Astrocyte (in vitro differentiated cells and primary cell): ENCODE data around the gene ACRV1. TPM values are rescaled to one million over a fixed set of nuclear protein-coding genes. Genes with fewer than 3 reads are reported as not detected.

ENCODE experiments used
- DNase-seq: peaks from one replicate; pipeline ENCODE4 v3.0.0-alpha.2; 2010; ENCODE audit warnings: low read depth
- FAIRE-seq: peaks from 2 replicates; lab custom pipeline; 2011; peaks lifted over from hg19 to GRCh38; lab: Jason Lieb, UNC
- H2AFZ ChIP-seq: 2 replicates; pipeline ENCODE4 v1.6.0; 2012; ENCODE audit warnings: low read depth, low read length, inconsistent platforms
- H3K27ac ChIP-seq: 2 replicates; pipeline ENCODE4 v1.5.1; 2011; ENCODE audit warnings: low read depth, low read length, inconsistent platforms
- H3K27me3 ChIP-seq: 2 replicates; pipeline ENCODE4 v1.6.0; 2011; ENCODE audit warnings: low read length, inconsistent platforms; ENCODE audit not compliant: insufficient read depth
- H3K36me3 ChIP-seq: 2 replicates; pipeline ENCODE4 v1.5.1; 2011; ENCODE audit warnings: low read length, inconsistent platforms; ENCODE audit not compliant: insufficient read depth
- H3K4me1 ChIP-seq: 2 replicates; pipeline ENCODE4 v1.5.1; 2011; ENCODE audit warnings: low read length, inconsistent platforms; ENCODE audit not compliant: insufficient read depth
- H3K4me2 ChIP-seq: 2 replicates; pipeline ENCODE4 v1.6.0; 2012; ENCODE audit warnings: low read length, inconsistent platforms
- H3K4me3 ChIP-seq: 2 replicates; pipeline ENCODE4 v1.5.1; 2011; ENCODE audit warnings: low read depth, mild to moderate bottlenecking, low read length, inconsistent platforms; ENCODE audit not compliant: insufficient read depth
- H3K79me2 ChIP-seq: 2 replicates; pipeline ENCODE4 v1.6.0; 2012; ENCODE audit warnings: mild to moderate bottlenecking, low read length, inconsistent platforms; ENCODE audit not compliant: insufficient read depth
- H3K9ac ChIP-seq: 2 replicates; pipeline ENCODE4 v1.6.0; 2012; ENCODE audit warnings: mild to moderate bottlenecking, low read length, inconsistent platforms
- H3K9me3 ChIP-seq: 2 replicates; pipeline ENCODE4 v1.5.1; 2012; ENCODE audit warnings: low read depth, mild to moderate bottlenecking, low read length, inconsistent platforms; ENCODE audit not compliant: insufficient read depth
- H4K20me1 ChIP-seq: 2 replicates; pipeline ENCODE4 v1.6.0; 2012; ENCODE audit warnings: low read length, inconsistent platforms; ENCODE audit not compliant: insufficient read depth
- H3K27ac Mint-ChIP-seq: one replicate; pipeline ENCODE4 v1.8.0; 2021; ENCODE audit warnings: mild to moderate bottlenecking, mixed read lengths; ENCODE audit not compliant: unreplicated experiment
- H3K27me3 Mint-ChIP-seq: one replicate; pipeline ENCODE4 v1.8.0; 2021; ENCODE audit warnings: low read depth, mixed read lengths; ENCODE audit not compliant: unreplicated experiment
- H3K36me3 Mint-ChIP-seq: one replicate; pipeline ENCODE4 v1.8.0; 2021; ENCODE audit warnings: low read depth, mixed read lengths; ENCODE audit not compliant: unreplicated experiment
- H3K4me1 Mint-ChIP-seq: one replicate; pipeline ENCODE4 v1.8.0; 2021; ENCODE audit warnings: low read depth, mixed read lengths; ENCODE audit not compliant: unreplicated experiment
- H3K4me3 Mint-ChIP-seq: one replicate; pipeline ENCODE4 v1.8.0; 2021; ENCODE audit warnings: mild to moderate bottlenecking, moderate library complexity, mixed read lengths; ENCODE audit not compliant: unreplicated experiment
- H3K9me3 Mint-ChIP-seq: one replicate; pipeline ENCODE4 v1.8.0; 2021; ENCODE audit warnings: mild to moderate bottlenecking, mixed read lengths; ENCODE audit not compliant: unreplicated experiment
- CTCF ChIP-seq: IDR thresholded peaks from 2 replicates; pipeline ENCODE4 v1.5.1; 2011; ENCODE audit warnings: low read depth, mild to moderate bottlenecking, inconsistent platforms, low read length, moderate library complexity; ENCODE audit not compliant: insufficient read depth
- EZH2 ChIP-seq: IDR thresholded peaks from 2 replicates; pipeline ENCODE4 v1.6.1; 2012; ENCODE audit warnings: mild to moderate bottlenecking, low read length, inconsistent platforms; ENCODE audit not compliant: insufficient read depth
- total RNA-seq: library from RNA; stranded (reverse); gene quantifications from 2 replicates; pipeline ENCODE4 v1.2.1, GENCODE V29; 2021

Gene ACRV1
- total RNA-seq, 1 donor from 2014 or later = not detected

GRCh38 chr11:125688632-125689031 is 8.0 kb upstream of the ACRV1 start:
- no peaks in the 10 kb centered on the region for H3K79me2 ChIP-seq
- FAIRE-seq = no peak
- H4K20me1 ChIP-seq = no peaks in the 10 kb centered on the region
- H3K9ac ChIP-seq = no peak overlapping the region
- H3K4me3 ChIP-seq = no peak overlapping the region
- Mint-ChIP-seq H3K27ac (no peak overlapping the region), H3K9me3 (peaks cover 1% of the 10 kb centered on the region), H3K27me3 (no peaks in the 10 kb centered on the region), H3K4me1 (no peaks in the 10 kb centered on the region), H3K4me3 (no peak overlapping the region), H3K36me3 (no peaks in the 10 kb centered on the region)
- no peak overlapping the region for H3K27ac ChIP-seq
- no peak for DNase-seq
- H3K4me1 ChIP-seq = no peaks in the 10 kb centered on the region
- no peak overlapping the region for H2AFZ ChIP-seq
- no peak overlapping the region for H3K4me2 ChIP-seq
- TF ChIP-seq CTCF (no peak), EZH2 (no peak)
- H3K36me3 ChIP-seq = no peaks in the 10 kb centered on the region
- no peaks in the 10 kb centered on the region for H3K27me3 ChIP-seq
- no peaks in the 10 kb centered on the region for H3K9me3 ChIP-seq

- Histone ChIP-seq H3K4me2 (no peak overlapping the region), H3K4me1 (no peaks in the 10 kb centered on the region), H2AFZ (no peak overlapping the region), H3K79me2 (no peaks in the 10 kb centered on the region), H3K9me3 (no peaks in the 10 kb centered on the region), H3K4me3 (no peak overlapping the region), H4K20me1 (no peaks in the 10 kb centered on the region), H3K9ac (no peak overlapping the region), H3K36me3 (no peaks in the 10 kb centered on the region), H3K27me3 (no peaks in the 10 kb centered on the region), H3K27ac (no peak overlapping the region)
- FAIRE-seq (no peak), DNase-seq (no peak)
- Mint-ChIP-seq H3K4me3 (no peak overlapping the region), H3K4me1 (no peaks in the 10 kb centered on the region), H3K36me3 (no peaks in the 10 kb centered on the region), H3K27me3 (no peaks in the 10 kb centered on the region), H3K27ac (no peak overlapping the region), H3K9me3 (no peaks in the 10 kb centered on the region)
- TF ChIP-seq CTCF = no peak
- TF ChIP-seq EZH2 = no peak
These were observed 7.4 kb upstream of the ACRV1 start for GRCh38 chr11:125688066-125688465.

- H3K4me3 Mint-ChIP-seq = no peak overlapping the region
- no peak for TF ChIP-seq EZH2
- no peak for TF ChIP-seq CTCF
- FAIRE-seq = no peak
- H3K9me3 Mint-ChIP-seq = no peaks in the 10 kb centered on the region
- no peak overlapping the region for H3K27ac Mint-ChIP-seq
- H3K36me3 Mint-ChIP-seq = no peaks in the 10 kb centered on the region
- Histone ChIP-seq H3K4me2 (no peak overlapping the region), H3K27ac (no peak overlapping the region), H3K9me3 (no peaks in the 10 kb centered on the region), H3K79me2 (no peaks in the 10 kb centered on the region), H3K4me1 (no peaks in the 10 kb centered on the region), H3K9ac (no peak overlapping the region), H2AFZ (no peak overlapping the region), H3K27me3 (no peaks in the 10 kb centered on the region), H3K4me3 (no peak overlapping the region), H3K36me3 (no peaks in the 10 kb centered on the region), H4K20me1 (no peaks in the 10 kb centered on the region)
- DNase-seq = no peak
- no peaks in the 10 kb centered on the region for H3K4me1 Mint-ChIP-seq
- no peaks in the 10 kb centered on the region for H3K27me3 Mint-ChIP-seq
These were observed 4.6 kb upstream of the ACRV1 start for GRCh38 chr11:125685228-125685627.
